Spinal cord (tissue), 10 donors: ENCODE results near the gene MAP2K2. TPM values are rescaled to one million over a fixed set of nuclear protein-coding genes. Genes with fewer than 3 reads are reported as not detected.
A peak's percentile ranks its signal among the peaks of the same experiment; 100 is the strongest.

Experiments used
- DNase-seq, 6 donors: peaks; one replicate each; pipeline versions ENCODE4 v3.0.0 to v3.0.0-alpha.2; 2013 to 2015; ENCODE audit warnings: low spot score in 6 of 6, low read depth in 4 of 6
- H3K27ac ChIP-seq: one replicate; pipeline ENCODE4 v1.5.1; 2013; ENCODE audit warnings: low read depth, low read length, control low read depth
- H3K27me3 ChIP-seq: one replicate; pipeline ENCODE4 v1.6.1; 2013; ENCODE audit warnings: low read length; ENCODE audit not compliant: control insufficient read depth, insufficient read depth
- H3K36me3 ChIP-seq: one replicate; pipeline ENCODE4 v1.6.1; 2013; ENCODE audit warnings: low read length; ENCODE audit not compliant: control insufficient read depth, insufficient read depth
- H3K4me1 ChIP-seq: one replicate; pipeline ENCODE4 v1.6.1; 2013; ENCODE audit warnings: low read length; ENCODE audit not compliant: control insufficient read depth, insufficient read depth
- H3K4me3 ChIP-seq: one replicate; pipeline ENCODE4 v1.5.1; 2013; ENCODE audit warnings: low read depth, low read length, control low read depth
- H3K9me3 ChIP-seq: one replicate; pipeline ENCODE4 v1.6.1; 2013; ENCODE audit warnings: low read length; ENCODE audit not compliant: control insufficient read depth, insufficient read depth
- WGBS: methylation state at CpG from one replicate; pipeline ENCODE4 v1.1.5; 2013; ENCODE audit warnings: missing lambda C conversion rate; ENCODE audit not compliant: insufficient coverage; 5-methylcytosine and 5-hydroxymethylcytosine counted together
- polyA plus RNA-seq, 2 donors: library from polyadenylated mRNA; unstranded; fragments of 120-200 nt; gene quantifications; one replicate each; pipeline ENCODE4 v1.2.1, GENCODE V29; 2013; ENCODE audit not compliant: insufficient read length in 2 of 2
- total RNA-seq, 2 donors: library from RNA; depleted of rRNA in 1 of 2; stranded (reverse); fragments of 120-200 nt in 1 of 2; fragments of >200 nt in 1 of 2; gene quantifications; one replicate each; pipeline versions ENCODE4 v1.2.3 to v1.2.4, GENCODE V29; 2013 to 2014
- donor health status: healthy.

The MAP2K2 gene
- total and polyA plus RNA-seq, 4 donors, result 72.6 to 188 (median 152) TPM

DNA sequence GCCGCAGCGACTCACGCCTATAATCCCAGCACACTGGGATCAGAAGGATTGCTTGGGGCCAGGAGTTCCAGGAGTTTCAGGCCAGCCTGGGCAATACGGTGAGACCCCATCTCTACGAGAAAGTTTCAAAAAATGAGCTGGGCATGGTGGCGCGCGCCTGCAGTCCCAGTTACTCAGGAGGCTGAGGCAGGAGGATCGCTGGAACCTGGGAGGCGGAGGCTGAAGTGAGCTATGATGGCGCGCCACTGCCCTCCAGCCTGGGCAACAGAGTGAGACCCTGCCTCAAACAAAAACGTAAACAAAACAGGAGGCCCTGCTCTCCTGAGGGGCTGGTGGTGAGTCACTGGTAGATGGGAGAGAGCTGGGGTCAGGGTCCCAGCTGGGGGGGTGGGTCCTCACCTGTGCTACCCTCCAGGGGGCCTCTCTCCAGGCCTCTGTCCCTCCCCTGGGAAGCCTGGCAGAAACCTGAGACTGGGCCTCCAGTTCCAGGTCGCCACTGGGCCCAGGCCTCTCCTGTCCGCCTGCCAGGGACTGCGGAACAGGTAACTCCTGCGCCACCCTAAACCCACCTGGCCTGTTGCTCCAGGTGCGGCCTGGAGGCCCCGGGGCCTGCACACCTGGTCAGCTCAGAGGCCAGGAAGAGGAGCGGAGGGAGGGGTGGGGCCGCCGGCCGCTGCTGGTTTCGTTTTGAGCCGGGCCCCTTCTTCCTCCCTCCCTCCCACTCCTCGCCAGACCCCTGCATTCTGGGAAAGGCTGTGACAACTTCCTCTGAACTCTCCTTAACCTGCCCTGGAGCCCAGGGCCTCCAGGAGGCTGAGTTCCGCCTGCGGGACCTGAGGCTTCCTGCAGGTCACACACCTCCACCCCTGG is 40.0 kb downstream of the MAP2K2 start:
- WGBS, result 77% methylated on average over 25 of the region's 28 CpGs
- Histone ChIP-seq H3K4me1 (peaks cover 8% of the 10 kb centered on the region), H3K4me3 (no peak overlapping the region), H3K9me3 (no peaks in the 10 kb centered on the region), H3K27ac (no peak overlapping the region), H3K36me3 (peaks cover 12% of the 10 kb centered on the region), H3K27me3 (no peaks in the 10 kb centered on the region)
- no peak for DNase-seq

DNA sequence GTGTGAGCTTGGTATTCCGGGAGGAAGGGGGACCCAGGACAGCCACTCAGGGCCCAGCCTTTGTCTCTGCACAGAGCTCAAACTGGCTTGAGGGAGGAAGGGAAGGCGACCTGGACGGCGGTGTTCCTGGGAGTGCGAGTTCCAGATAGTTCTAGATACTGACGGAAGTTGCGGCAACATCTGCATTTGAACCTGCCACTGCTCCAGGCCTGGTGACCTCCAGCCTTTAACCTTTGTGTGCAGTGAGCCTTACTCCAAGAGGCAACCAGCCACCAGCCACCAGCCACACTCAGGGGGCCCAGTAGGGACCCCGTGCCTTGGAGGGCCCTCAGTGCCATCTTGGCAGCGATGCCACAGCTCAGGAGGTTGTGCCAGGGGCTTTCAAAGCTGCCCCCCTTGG is 41.8 kb downstream of the MAP2K2 start:
- DNase-seq, result no peak
- H3K27me3 ChIP-seq, result no peaks in the 10 kb centered on the region
- WGBS, result 70% methylated on average over 9 of the region's 9 CpGs
- peaks cover 2% of the 10 kb centered on the region for H3K36me3 ChIP-seq
- H3K27ac ChIP-seq, result no peak overlapping the region
- no peak overlapping the region for H3K4me3 ChIP-seq
- no peaks in the 10 kb centered on the region for H3K9me3 ChIP-seq
- peaks cover 24% of the 10 kb centered on the region for H3K4me1 ChIP-seq

DNA sequence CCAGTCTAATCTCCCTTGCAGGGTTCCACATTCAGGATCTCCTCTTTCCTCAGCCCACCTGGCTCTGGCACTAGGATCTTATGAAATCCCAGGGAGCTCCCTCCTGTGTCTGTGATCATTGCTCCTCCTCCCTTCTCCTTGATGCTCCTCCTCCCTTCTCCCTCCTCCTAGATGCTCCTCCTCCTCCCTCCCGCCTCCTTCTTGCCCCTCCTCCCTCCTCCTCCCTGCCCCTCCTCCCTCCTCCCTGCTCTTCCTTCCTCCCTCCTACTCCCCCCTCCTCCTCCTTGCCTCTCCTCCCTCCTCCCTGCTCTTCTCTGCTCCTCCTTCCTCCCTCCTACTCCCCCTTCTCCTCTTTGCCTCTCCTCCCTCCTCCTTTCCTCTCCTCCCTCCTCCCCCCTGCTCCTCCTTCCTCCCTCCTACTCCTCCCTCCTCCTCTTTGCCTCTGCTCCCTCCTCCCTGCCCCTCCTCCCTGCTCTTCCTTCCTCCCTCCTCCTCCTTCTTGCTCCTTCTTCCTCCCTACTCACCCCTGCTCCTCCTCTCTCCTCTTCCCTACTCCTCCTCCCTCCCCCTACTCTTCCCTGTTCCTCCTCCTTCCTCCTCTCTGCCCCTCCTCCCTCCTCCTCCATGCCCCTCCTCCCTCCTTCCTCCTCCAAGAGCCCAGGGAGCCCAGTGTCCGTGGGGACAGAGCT is 42.3 kb downstream of the MAP2K2 start:
- DNase-seq, result no peak
- Histone ChIP-seq H3K4me1 (peaks cover 24% of the 10 kb centered on the region), H3K27ac (no peak overlapping the region), H3K9me3 (no peaks in the 10 kb centered on the region), H3K36me3 (peaks cover 2% of the 10 kb centered on the region), H3K4me3 (no peak overlapping the region), H3K27me3 (no peaks in the 10 kb centered on the region)
- WGBS, result 9% methylated on average over 1 of the region's 2 CpGs

DNA sequence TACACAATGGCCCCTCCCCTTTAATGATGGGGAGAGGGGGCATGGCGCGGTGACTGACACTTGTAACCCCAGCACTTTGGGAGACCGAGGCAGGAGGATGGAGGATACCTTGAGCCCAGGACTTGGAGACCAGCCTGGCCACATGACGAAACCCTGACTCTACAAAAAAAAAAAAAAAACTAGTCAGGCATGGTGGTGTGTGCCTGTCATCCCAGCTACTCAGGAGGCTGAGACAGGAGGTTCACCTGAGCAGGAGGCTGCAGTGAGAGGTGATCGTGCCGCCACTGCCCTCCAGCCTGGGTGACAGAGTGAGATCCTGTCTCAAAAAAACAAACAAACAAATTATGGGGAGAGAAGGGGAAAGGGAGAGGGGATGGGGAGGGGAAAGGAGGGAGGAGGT is 43.4 kb downstream of the MAP2K2 start:
- Histone ChIP-seq H3K27ac (no peak overlapping the region), H3K4me1 (peaks cover 24% of the 10 kb centered on the region), H3K36me3 (peaks cover 2% of the 10 kb centered on the region), H3K27me3 (no peaks in the 10 kb centered on the region), H3K9me3 (no peaks in the 10 kb centered on the region), H3K4me3 (no peak overlapping the region)
- no peak for DNase-seq
- 100% methylated on average over 1 of the region's 6 CpGs for WGBS

DNA sequence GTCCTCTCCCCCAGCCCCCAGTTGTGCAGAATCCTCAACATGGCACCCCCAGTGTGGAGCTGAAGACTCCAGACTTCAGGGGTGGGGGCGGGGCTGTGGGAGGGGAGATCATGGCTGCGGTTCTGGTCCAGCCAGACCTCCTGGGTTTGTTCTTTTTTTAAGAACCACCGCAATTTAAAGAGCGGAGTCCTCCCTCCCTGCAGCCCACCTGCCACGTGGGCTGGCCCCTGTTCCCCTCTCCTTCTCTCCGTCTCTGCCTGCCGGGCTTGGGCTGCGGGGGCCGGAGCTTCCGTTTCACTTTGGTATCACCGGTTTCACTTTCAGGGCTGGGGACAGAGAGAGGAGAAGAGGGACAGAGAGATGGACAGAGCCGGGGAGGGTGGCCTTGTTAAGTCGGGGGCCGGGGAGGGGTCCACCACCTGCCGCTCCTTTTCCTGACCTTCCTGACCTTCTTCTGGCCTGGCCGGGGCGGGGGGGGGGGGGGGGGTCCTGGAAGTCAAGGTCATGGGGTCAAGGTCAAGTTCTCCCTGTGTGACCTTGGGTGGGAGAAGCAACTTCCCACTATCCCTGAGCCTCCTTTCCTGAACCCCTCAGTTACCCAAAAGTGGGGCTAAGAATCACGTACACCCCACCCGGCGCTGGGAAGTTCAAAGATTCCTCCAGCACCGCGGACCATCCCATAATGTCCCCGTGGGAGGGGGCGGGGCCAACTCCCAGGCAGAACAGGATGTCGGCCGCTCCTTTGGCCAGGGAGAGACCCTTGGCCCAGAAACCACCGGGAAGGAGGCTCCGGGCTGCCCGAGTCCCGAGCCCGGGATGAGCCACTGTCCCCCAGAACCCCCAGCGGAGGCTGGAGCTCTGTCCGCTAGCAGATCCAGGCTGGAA is 45.9 kb downstream of the MAP2K2 start:
- no peaks in the 10 kb centered on the region for H3K9me3 ChIP-seq
- peak in 1 of 6 donors; percentile 48 for DNase-seq
- 12% methylated on average over 18 of the region's 33 CpGs for WGBS
- H3K4me3 ChIP-seq, result peak overlapping the region; percentile 32
- peaks cover 2% of the 10 kb centered on the region for H3K36me3 ChIP-seq
- H3K27me3 ChIP-seq, result no peaks in the 10 kb centered on the region
- peaks cover 16% of the 10 kb centered on the region for H3K4me1 ChIP-seq
- peak overlapping the region; percentile 64 for H3K27ac ChIP-seq

DNA sequence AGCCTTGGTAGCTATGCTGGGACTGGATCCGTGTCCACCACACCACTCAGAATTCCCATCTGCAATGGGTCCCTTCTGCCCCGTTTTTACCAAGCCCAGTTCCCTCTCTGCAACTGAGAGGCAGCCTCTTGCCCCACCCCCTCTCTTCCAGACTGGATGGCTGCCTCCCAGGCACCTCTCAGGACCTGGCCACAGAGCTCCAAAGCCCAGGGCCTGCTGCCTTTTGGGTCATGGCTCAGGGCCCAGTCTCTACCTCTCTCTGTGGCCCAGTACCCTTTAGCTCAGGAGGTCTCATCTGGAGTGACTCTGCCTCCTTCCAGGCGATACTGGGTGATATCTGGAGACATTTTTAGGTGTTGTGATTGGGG is 46.9 kb downstream of the MAP2K2 start:
- Histone ChIP-seq H3K36me3 (peaks cover 2% of the 10 kb centered on the region), H3K27ac (no peak overlapping the region), H3K4me3 (no peak overlapping the region), H3K9me3 (no peaks in the 10 kb centered on the region), H3K27me3 (no peaks in the 10 kb centered on the region), H3K4me1 (peaks cover 16% of the 10 kb centered on the region)
- 68% methylated on average over 3 of the region's 3 CpGs for WGBS
- DNase-seq, result no peak

DNA sequence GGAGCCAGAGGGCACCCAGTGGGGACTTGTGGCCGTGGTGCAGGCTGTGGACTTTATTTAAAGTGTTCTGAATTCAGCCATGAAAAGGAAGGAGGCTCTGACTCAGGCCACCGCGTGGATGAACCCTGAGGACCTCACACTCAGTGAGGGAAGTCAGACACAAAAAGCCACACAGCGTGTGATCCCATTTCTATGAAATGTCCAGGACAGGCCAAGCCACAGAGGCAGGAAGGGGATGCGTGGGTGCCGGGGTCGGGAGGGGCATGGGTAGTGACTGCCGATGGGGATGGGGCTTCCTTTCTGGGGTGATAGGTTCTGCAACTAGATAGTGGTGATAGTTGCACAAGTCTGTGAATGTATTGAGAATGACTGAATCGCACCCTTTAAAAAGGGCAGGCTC is 48.5 kb downstream of the MAP2K2 start:
- H3K4me1 ChIP-seq, result peaks cover 16% of the 10 kb centered on the region
- no peak overlapping the region for H3K4me3 ChIP-seq
- 76% methylated on average over 9 of the region's 9 CpGs for WGBS
- no peak overlapping the region for H3K27ac ChIP-seq
- H3K36me3 ChIP-seq, result no peaks in the 10 kb centered on the region
- H3K27me3 ChIP-seq, result no peaks in the 10 kb centered on the region
- H3K9me3 ChIP-seq, result no peaks in the 10 kb centered on the region
- DNase-seq, result no peak

DNA sequence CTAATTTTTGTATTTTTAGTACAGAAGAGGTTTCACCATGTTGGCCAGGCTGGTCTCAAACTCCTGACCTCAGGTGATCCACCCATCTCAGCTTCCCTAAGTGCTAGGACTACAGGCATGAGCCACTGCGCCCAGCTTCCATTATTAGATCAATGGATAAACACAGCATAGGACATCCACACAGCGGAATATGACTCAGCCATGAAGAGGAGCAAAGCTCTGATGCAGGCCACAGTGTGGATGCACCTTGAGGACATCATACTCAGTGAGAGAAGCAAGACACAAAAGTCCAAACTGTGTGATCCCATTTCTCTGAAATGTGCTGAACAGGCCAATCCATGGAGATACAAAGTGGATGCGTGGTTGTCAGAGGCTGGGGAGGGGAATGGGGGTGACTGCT is 52.3 kb downstream of the MAP2K2 start:
- DNase-seq, result no peak
- Histone ChIP-seq H3K4me1 (peaks cover 9% of the 10 kb centered on the region), H3K9me3 (no peaks in the 10 kb centered on the region), H3K27ac (no peak overlapping the region), H3K27me3 (peaks cover 4% of the 10 kb centered on the region), H3K4me3 (no peak overlapping the region), H3K36me3 (no peaks in the 10 kb centered on the region)
- 88% methylated on average over 3 of the region's 3 CpGs for WGBS

DNA sequence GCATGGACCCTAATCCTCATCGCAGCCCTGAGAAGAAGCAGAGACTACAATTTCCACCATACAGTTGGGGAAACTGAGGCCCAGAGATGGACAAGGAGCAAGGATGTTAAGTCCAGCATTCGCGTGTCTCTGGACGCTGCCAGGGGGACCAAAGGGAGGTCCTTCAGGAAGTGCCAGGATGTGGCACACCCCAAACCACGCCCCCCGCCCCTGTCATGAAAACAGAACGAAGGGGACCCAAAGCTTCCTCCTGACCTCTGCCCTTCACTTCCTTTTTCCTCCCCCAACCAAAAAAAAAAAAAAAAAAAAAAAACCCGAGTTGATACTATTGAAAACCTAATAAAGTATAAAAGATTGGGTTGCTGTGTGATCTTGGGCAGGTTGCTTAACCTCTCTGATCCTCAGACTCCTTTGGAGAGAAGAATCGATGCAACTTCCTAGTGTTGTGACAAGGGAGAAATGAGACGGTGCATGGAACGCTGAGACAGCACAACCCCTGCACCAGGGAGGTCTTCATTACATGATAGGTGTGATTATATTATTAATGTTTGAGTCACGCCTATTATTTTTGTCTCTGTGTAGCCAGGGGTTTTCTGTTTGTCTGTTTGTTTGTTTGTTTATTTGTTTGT is 54.5 kb downstream of the MAP2K2 start:
- Histone ChIP-seq H3K27ac (no peak overlapping the region), H3K36me3 (peaks cover 2% of the 10 kb centered on the region), H3K4me1 (peaks cover 12% of the 10 kb centered on the region), H3K9me3 (no peaks in the 10 kb centered on the region), H3K27me3 (peaks cover 4% of the 10 kb centered on the region), H3K4me3 (no peak overlapping the region)
- 67% methylated on average over 8 of the region's 12 CpGs for WGBS
- no peak for DNase-seq
